Gastroesophageal sphincter (tissue), 4 donors: ENCODE results near the gene FBP2. TPM values are rescaled to one million over a fixed set of nuclear protein-coding genes. Genes with fewer than 3 reads are reported as not detected.
"Not testable (repeated sequence)": the region's sequence is repeated elsewhere in the genome, so short reads cannot be mapped to it uniquely, and the experiment has no call there.

Source experiments
- ATAC-seq: fragments of 150-250 bp; one replicate; pipeline ENCODE4 v1.9.1; 2016; ENCODE audit warnings: mild to moderate bottlenecking, moderate library complexity
- H3K27ac ChIP-seq, 4 donors: fragments of 200-600 bp; sonication (generic) in 3 of 4; 1 replicate in 3 of 4; 2 replicates in 1 of 4; pipeline ENCODE4 v1.5.1; 2016 to 2019
- H3K27me3 ChIP-seq: fragments of 200-600 bp; sonication (generic); one replicate; pipeline ENCODE4 v1.5.1; 2019
- H3K36me3 ChIP-seq, 2 donors: fragments of 200-600 bp; sonication (generic); one replicate each; pipeline ENCODE4 v1.5.1; 2019; ENCODE audit warnings: control low read depth in 1 of 2
- H3K4me1 ChIP-seq, 3 donors: fragments of 200-600 bp; sonication (generic); 1 replicate in 2 of 3; 2 replicates in 1 of 3; pipeline ENCODE4 v1.5.1; 2016 to 2019; ENCODE audit warnings: control low read depth in 2 of 3
- H3K4me3 ChIP-seq, 2 donors: fragments of 200-600 bp; sonication (generic); one replicate each; pipeline ENCODE4 v1.5.1; 2019; ENCODE audit warnings: mild to moderate bottlenecking in 1 of 2, moderate library complexity in 1 of 2
- H3K9me3 ChIP-seq, 3 donors: fragments of 200-600 bp; sonication (generic); one replicate each; pipeline ENCODE4 v1.5.1; 2017 to 2019; ENCODE audit warnings: control low read depth in 2 of 3
- EP300 ChIP-seq: sonication (generic); formaldehyde crosslinking; IDR thresholded peaks from one replicate; pipeline ENCODE4 v1.6.1; 2017; ENCODE audit warnings: antibody characterized with exemption, mild to moderate bottlenecking
- POLR2A ChIP-seq, 2 donors: fragments of 450-650 bp; IDR thresholded peaks; one replicate each; pipeline ENCODE4 v1.6.1; 2017; ENCODE audit warnings: antibody characterized with exemption in 2 of 2, mild to moderate bottlenecking in 2 of 2, moderate library complexity in 1 of 2
- POLR2AphosphoS5 ChIP-seq: sonication (generic); formaldehyde crosslinking; IDR thresholded peaks from one replicate; pipeline ENCODE4 v1.6.1; 2017; ENCODE audit warnings: antibody characterized with exemption
- WGBS, 2 donors: methylation state at CpG; one replicate each; pipeline ENCODE4 v1.1.5; 2018; ENCODE audit warnings: low coverage in 1 of 2; 5-methylcytosine and 5-hydroxymethylcytosine counted together
- total RNA-seq, 4 donors: library from RNA; depleted of rRNA; stranded (reverse); fragments of >200 nt; gene quantifications; one replicate each; pipeline ENCODE4 v1.1.0, GENCODE V29; 2016
- TF ChIP-seq, protein P1 (sequence below), 4 experiments: fragments of 200-600 bp in 2 of 4; fragments of 450-650 bp in 2 of 4; sonication (generic) in 1 of 4; IDR thresholded peaks; one replicate each; pipeline ENCODE4 v1.5.1; 2017 to 2019; ENCODE audit warnings: antibody characterized with exemption in 4 of 4, mild to moderate bottlenecking in 2 of 4, moderate library complexity in 2 of 4

FBP2 gene
- total RNA-seq, 4 donors from 2014 or later = not detected

DNA sequence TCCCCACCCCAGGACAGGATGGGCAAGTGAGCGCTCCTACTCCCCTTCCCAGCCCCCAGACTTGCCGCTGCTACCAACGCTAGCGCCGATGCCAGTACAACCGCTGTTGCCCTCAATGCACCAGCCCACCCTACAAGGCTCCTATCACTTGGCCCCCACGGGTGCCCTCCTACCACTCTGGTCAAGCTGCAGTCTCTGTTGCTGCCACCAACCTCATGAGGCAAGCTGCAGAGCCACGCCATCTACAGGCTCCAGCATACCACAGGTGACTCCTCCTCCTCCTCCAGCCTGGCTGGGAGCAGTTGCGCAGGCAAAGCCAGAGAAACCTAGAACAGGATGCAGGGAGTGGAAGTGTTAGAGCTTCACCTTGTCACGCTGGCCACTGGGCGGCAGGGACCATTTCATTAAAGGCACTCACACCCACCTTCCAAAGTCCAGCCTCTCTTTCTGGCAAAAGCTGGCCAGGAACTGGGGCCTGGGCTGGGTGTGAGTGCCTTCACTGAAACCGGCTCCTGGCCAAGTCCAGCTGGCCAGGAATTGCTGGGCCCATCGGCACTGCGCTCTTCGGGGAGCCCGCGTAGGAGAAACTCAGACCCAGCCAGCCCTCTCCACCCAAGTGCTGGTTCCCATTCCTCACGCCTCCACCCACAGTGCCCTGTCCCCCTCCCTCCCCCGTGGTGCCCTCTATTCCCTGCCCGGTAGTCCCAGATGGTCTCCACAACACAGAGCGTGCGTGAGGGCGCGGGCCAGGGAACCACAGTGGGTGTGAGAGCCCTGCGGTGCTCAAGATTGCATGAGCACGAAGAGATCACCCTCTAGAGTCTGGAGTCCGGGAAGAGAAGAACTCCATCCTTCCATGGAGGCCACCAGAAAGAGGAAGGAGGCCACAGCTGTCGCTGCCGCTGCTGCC, 40.3 kb downstream of the FBP2 start:
- H3K9me3 ChIP-seq = no peaks in the 10 kb centered on the region

DNA sequence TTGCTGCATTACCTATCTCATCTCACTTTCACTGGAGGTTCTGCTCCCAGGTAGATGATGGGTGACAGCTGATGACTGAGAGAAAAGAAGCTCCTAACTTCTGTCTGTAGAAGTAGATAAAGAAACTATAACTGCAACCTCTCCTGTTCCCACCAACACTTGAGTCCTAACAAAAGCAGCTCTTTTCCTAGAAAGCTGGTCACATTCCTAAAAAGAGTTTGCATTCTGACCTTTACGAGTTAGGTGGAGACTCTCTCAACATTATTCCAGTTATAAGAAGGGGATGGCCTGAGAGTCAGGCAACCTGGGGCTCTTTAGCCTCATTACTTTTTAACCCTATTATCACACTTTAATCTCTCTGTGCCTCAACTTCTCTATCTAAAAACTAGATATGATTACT, 47.7 kb downstream of the FBP2 start:
- WGBS, 2 donors = 67 to 78% methylated on average over 1 of the region's 1 CpG
- no peaks in the 10 kb centered on the region for H3K36me3 ChIP-seq
- TF ChIP-seq EP300 = no peak
- TF ChIP-seq, protein P1, sequence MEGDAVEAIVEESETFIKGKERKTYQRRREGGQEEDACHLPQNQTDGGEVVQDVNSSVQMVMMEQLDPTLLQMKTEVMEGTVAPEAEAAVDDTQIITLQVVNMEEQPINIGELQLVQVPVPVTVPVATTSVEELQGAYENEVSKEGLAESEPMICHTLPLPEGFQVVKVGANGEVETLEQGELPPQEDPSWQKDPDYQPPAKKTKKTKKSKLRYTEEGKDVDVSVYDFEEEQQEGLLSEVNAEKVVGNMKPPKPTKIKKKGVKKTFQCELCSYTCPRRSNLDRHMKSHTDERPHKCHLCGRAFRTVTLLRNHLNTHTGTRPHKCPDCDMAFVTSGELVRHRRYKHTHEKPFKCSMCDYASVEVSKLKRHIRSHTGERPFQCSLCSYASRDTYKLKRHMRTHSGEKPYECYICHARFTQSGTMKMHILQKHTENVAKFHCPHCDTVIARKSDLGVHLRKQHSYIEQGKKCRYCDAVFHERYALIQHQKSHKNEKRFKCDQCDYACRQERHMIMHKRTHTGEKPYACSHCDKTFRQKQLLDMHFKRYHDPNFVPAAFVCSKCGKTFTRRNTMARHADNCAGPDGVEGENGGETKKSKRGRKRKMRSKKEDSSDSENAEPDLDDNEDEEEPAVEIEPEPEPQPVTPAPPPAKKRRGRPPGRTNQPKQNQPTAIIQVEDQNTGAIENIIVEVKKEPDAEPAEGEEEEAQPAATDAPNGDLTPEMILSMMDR (IDR thresholded peaks at IDR 0.05) = no peak
- no peak for TF ChIP-seq POLR2AphosphoS5
- no peak for TF ChIP-seq POLR2A (IDR thresholded peaks at IDR 0.05)

More for the DNA sequence above, 40.3 kb downstream of the FBP2 start:
- no peak for ATAC-seq
- Histone ChIP-seq H3K27ac (no peak overlapping the region), H3K27me3 (peaks cover 9% of the 10 kb centered on the region), H3K36me3 (no peaks in the 10 kb centered on the region), H3K4me1 (no peaks in the 10 kb centered on the region), H3K4me3 (no peak overlapping the region)
- WGBS, 2 donors = 83 to 100% methylated on average over 6 to 8 of the region's 29 CpGs
- TF ChIP-seq, protein P1 (IDR thresholded peaks at IDR 0.05) = no peak
- TF ChIP-seq POLR2AphosphoS5 = no peak
- TF ChIP-seq POLR2A (IDR thresholded peaks at IDR 0.05) = no peak
- no peak for TF ChIP-seq EP300

DNA sequence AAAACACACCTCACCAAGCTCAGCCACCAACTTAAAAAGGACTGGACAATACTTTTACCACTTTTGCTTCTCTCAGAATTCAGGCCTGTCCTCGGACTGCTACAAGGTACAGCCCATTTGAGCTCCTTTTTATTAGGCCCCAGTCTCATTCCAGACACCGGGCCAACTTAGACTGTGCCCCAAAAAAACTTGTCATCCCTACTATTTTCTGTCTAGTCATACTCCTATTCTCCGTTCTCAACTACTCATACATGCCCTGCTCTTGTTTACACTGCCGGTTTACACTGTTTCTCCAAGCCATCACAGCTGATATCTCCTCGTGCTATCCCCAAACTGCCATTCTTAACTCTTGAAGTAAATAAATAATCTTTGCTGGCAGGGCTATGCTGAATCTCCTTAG, 49.3 kb downstream of the FBP2 start:
- H3K27me3 ChIP-seq, H3K4me1 ChIP-seq, ATAC-seq, H3K4me3 ChIP-seq, H3K27ac ChIP-seq, H3K9me3 ChIP-seq, H3K36me3 ChIP-seq: not testable (repeated sequence)
- 86 to 100% methylated on average over 2 to 3 of the region's 5 CpGs for WGBS, 2 donors

More for the DNA sequence above, 47.7 kb downstream of the FBP2 start:
- H3K9me3 ChIP-seq = no peaks in the 10 kb centered on the region
- no peak overlapping the region for H3K27ac ChIP-seq
- H3K4me3 ChIP-seq = no peak overlapping the region
- no peaks in the 10 kb centered on the region for H3K27me3 ChIP-seq
- H3K4me1 ChIP-seq = no peaks in the 10 kb centered on the region
- no peak for ATAC-seq

DNA sequence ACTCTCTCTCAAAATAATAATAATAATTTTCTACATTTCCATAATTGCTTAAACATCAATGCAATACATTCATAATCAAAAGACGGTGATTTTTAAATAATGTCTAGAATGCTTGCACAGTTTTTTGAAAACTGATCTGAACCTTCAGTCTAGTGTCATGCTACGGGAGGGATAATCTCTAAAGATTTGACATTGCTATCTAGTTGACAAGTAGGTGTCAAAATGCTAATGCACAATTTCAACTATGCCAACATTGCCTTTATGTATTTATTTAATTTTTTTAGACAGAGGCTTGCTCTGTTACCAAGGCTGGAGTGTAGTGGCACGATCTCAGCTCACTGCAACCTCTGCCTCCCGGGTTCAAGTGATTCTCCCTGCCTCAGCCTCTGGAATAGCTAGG, 54.7 kb downstream of the FBP2 start:
- H3K27me3 ChIP-seq = no peaks in the 10 kb centered on the region
- TF ChIP-seq, protein P1 (IDR thresholded peaks at IDR 0.05) = no peak
- TF ChIP-seq POLR2A (IDR thresholded peaks at IDR 0.05) (no peak), POLR2AphosphoS5 (no peak), EP300 (no peak)
- no peak overlapping the region for H3K27ac ChIP-seq
- no peaks in the 10 kb centered on the region for H3K9me3 ChIP-seq
- H3K4me3 ChIP-seq = no peak overlapping the region
- no peaks in the 10 kb centered on the region for H3K36me3 ChIP-seq
- WGBS, 2 donors = 84 to 95% methylated on average over 2 to 4 of the region's 4 CpGs
- H3K4me1 ChIP-seq = no peaks in the 10 kb centered on the region
- ATAC-seq = no peak

DNA sequence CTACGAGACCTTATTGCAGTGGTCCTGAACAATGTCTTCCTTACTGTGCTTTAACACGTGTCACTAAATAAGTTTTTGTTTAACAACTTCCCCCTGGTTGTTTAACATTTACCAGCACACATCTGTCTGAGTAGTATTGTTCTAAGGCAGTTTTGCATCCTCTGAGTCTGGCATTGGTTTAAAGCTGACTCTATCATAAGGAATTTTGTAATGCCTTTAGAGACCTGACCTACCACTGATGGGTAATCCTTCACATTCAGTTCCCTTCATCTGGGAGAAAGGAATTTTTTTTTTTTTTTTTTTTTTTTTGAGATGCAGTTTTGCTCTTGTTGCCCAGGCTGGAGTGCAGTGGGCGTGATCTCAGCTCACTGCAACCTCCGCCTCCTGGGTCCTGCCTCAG, 58.7 kb downstream of the FBP2 start:
- H3K9me3 ChIP-seq = no peaks in the 10 kb centered on the region
- H3K4me1 ChIP-seq = no peaks in the 10 kb centered on the region
- peaks cover 3% of the 10 kb centered on the region for H3K27me3 ChIP-seq
- no peak overlapping the region for H3K4me3 ChIP-seq
- no peak overlapping the region for H3K27ac ChIP-seq
- no peaks in the 10 kb centered on the region for H3K36me3 ChIP-seq
- no peak for TF ChIP-seq POLR2A (IDR thresholded peaks at IDR 0.05)
- WGBS, 2 donors = 62 to 80% methylated on average over 2 to 3 of the region's 4 CpGs
- no peak for ATAC-seq

DNA sequence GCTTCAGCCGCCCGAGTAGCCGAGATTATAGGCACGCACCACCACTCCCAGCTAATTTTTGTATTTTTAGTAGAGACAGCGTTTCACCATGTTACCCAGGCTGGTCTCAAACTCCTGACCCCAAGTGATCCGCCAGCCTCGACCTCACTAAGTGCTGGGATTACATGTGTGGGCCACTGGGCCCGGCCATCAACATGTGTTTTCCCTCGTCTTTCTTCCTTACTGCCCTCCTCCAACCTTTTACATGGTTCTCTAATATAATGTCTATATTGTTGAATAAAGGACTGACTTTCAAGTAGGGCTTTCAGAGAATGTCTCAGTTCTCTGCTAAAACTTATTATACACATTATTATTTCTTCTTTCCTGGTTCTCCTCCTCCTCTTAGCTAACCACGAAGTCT, 60.0 kb downstream of the FBP2 start:
- no peak overlapping the region for H3K27ac ChIP-seq
- ATAC-seq = no peak
- 78 to 86% methylated on average over 6 to 7 of the region's 10 CpGs for WGBS, 2 donors
- peaks cover 3% of the 10 kb centered on the region for H3K27me3 ChIP-seq
- H3K36me3 ChIP-seq = no peaks in the 10 kb centered on the region
- no peak overlapping the region for H3K4me3 ChIP-seq
- no peaks in the 10 kb centered on the region for H3K4me1 ChIP-seq
- TF ChIP-seq POLR2AphosphoS5 = no peak
- H3K9me3 ChIP-seq = no peaks in the 10 kb centered on the region
